ENCODE results near the gene LRRC56. TPM values are rescaled to one million over a fixed set of nuclear protein-coding genes. Genes with fewer than 3 reads are reported as not detected.

The LRRC56 gene
- total and polyA plus RNA-seq, 2 donors (not counting 1 experiment from before 2014, with no cell fraction given): 11.8 to 15.8 TPM

DNA sequence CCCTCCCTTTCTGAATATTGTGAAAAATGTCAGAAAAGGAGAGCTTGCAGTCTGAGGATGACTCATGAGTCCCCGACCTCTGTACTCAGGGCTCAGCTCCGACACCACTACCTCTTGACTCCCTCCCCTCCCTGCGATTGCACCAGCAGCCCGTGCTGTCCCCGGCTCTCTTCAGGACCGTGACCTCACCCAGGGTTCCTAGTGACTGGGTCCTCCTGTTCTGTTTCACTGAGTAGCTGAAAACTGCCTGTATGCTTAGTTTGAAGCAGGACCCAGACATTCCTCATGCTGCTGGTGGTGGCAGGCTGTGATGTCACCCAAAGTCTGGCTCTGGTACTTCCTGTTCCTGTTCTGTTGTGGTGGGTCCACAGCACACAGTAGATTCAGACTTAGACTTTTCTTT is 50.7 kb downstream of the LRRC56 start:
- Mint-ChIP-seq H3K4me1 (no peaks in the 10 kb centered on the region), H3K27me3 (no peaks in the 10 kb centered on the region), H3K4me3 (no peak overlapping the region), H3K27ac (no peak overlapping the region), H3K9me3 (ENCODE audit: insufficient read depth) (no peaks in the 10 kb centered on the region)
- 94% methylated on average over 5 of the region's 6 CpGs for WGBS (ENCODE audit: insufficient coverage)
- intact Hi-C loops (cut with micrococcal nuclease): no loop called here
- no peak overlapping the region for H2AFZ ChIP-seq (ENCODE audit: insufficient read depth, low read depth, low read length, poor library complexity, severe bottlenecking)
- H3K4me2 ChIP-seq (replicated peaks; ENCODE audit: low read depth, low read length, poor library complexity, severe bottlenecking): no peak overlapping the region
- peaks cover 61% of the 10 kb centered on the region for H3K79me2 ChIP-seq (ENCODE audit: control insufficient read depth, insufficient read depth, low read length)
- H4K20me1 ChIP-seq (ENCODE audit: control insufficient read depth, insufficient read depth, low read length, poor library complexity, severe bottlenecking): peaks cover 75% of the 10 kb centered on the region
- no peak for TF ChIP-seq CTCF (IDR thresholded peaks at IDR 0.05)
- no peak for TF ChIP-seq EZH2 (IDR thresholded peaks at IDR 0.05; ENCODE audit: borderline replicate concordance, insufficient read depth, low read depth, low read length, poor library complexity, severe bottlenecking)
- H3K27ac ChIP-seq (ENCODE audit: low read length in 2 of 2): no peak overlapping the region
- ATAC-seq (ENCODE audit: low read depth) (peak; percentile 31), DNase-seq (no peak)
- no peaks in the 10 kb centered on the region for H3K27me3 ChIP-seq (replicated peaks in 1 of 4; ENCODE audit: control extremely low read depth in 1 of 4, control insufficient read depth in 3 of 4, insufficient read depth in 4 of 4, low read length in 3 of 4)
- peaks cover 0 to 3% of the 10 kb centered on the region in 2 donors for H3K4me1 ChIP-seq (ENCODE audit: control insufficient read depth in 2 of 2, insufficient read depth in 2 of 2, low read length in 2 of 2)
- no peak overlapping the region for H3K9ac ChIP-seq (ENCODE audit: low read length)
- CTCF ChIA-PET: no interaction called here
- H3K36me3 ChIP-seq (replicated peaks in 1 of 2; ENCODE audit: control extremely low read depth in 1 of 2, control insufficient read depth in 1 of 2, extremely low read depth in 1 of 2, insufficient read depth in 2 of 2, low read length in 1 of 2): peaks cover 0 to 69% of the 10 kb centered on the region in 2 experiments
- POLR2A ChIA-PET: interaction anchor here (0.6 to 0.7 kb wide), 2 partner anchors 27 to 347 kb away, joined by 4 to 7 read pairs; no protein-coding TSS in a partner anchor
- no peak overlapping the region for H3K4me3 ChIP-seq (ENCODE audit: control extremely low read depth in 1 of 5, extremely low read depth in 1 of 5, insufficient read depth in 1 of 5, low read depth in 2 of 5, low read length in 4 of 5)
- no peaks in the 10 kb centered on the region for H3K9me3 ChIP-seq (ENCODE audit: control extremely low read depth in 1 of 3, control insufficient read depth in 2 of 3, insufficient read depth in 1 of 3, low read length in 2 of 3)

DNA sequence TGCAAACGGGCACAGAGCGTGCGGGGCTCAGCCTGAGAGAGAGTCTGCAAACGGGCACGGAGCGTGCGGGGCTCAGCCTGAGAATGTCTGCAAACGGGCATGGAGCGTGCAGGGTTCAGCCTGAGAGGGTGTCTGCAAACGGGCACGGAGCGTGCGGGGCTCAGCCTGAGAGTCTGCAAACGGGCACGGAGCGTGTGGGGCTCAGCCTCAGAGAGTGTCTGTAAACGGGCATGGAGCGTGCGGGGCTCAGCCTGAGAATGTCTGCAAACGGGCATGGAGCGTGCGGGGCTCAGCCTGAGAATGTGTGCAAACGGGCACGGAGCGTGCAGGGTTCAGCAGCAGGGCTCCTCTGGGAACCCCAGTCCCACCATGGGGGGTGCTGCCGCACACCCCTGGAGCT is 52.5 kb downstream of the LRRC56 start:
- Mint-ChIP-seq H3K9me3 (ENCODE audit: insufficient read depth) (no peaks in the 10 kb centered on the region), H3K27me3 (no peaks in the 10 kb centered on the region), H3K27ac (no peak overlapping the region), H3K4me1 (no peaks in the 10 kb centered on the region), H3K4me3 (no peak overlapping the region)
- TF ChIP-seq CTCF (IDR thresholded peaks at IDR 0.05): no peak
- no peak for TF ChIP-seq EZH2 (IDR thresholded peaks at IDR 0.05; ENCODE audit: borderline replicate concordance, insufficient read depth, low read depth, low read length, poor library complexity, severe bottlenecking)
- Histone ChIP-seq H3K4me1 (ENCODE audit: control insufficient read depth in 2 of 2, insufficient read depth in 2 of 2, low read length in 2 of 2) (peaks cover 0 to 3% of the 10 kb centered on the region in 2 donors), H3K4me3 (ENCODE audit: control extremely low read depth in 1 of 5, extremely low read depth in 1 of 5, insufficient read depth in 1 of 5, low read depth in 2 of 5, low read length in 4 of 5) (no peak overlapping the region), H3K27me3 (replicated peaks in 1 of 4; ENCODE audit: control extremely low read depth in 1 of 4, control insufficient read depth in 3 of 4, insufficient read depth in 4 of 4, low read length in 3 of 4) (no peaks in the 10 kb centered on the region), H3K4me2 (replicated peaks; ENCODE audit: low read depth, low read length, poor library complexity, severe bottlenecking) (no peak overlapping the region), H2AFZ (ENCODE audit: insufficient read depth, low read depth, low read length, poor library complexity, severe bottlenecking) (no peak overlapping the region), H3K79me2 (ENCODE audit: control insufficient read depth, insufficient read depth, low read length) (peaks cover 52% of the 10 kb centered on the region), H3K9me3 (ENCODE audit: control extremely low read depth in 1 of 3, control insufficient read depth in 2 of 3, insufficient read depth in 1 of 3, low read length in 2 of 3) (no peaks in the 10 kb centered on the region), H3K36me3 (replicated peaks in 1 of 2; ENCODE audit: control extremely low read depth in 1 of 2, control insufficient read depth in 1 of 2, extremely low read depth in 1 of 2, insufficient read depth in 2 of 2, low read length in 1 of 2) (peaks cover 0 to 76% of the 10 kb centered on the region in 2 experiments), H4K20me1 (ENCODE audit: control insufficient read depth, insufficient read depth, low read length, poor library complexity, severe bottlenecking) (peaks cover 74% of the 10 kb centered on the region), H3K9ac (ENCODE audit: low read length) (no peak overlapping the region), H3K27ac (ENCODE audit: low read length in 2 of 2) (no peak overlapping the region)
- WGBS (ENCODE audit: insufficient coverage): 94% methylated on average over 26 of the region's 26 CpGs
- DNase-seq (no peak), ATAC-seq (ENCODE audit: low read depth) (no peak)
- POLR2A ChIA-PET: no interaction called here
- CTCF ChIA-PET: no interaction called here
- intact Hi-C loops (cut with micrococcal nuclease): no loop called here

All from B cell (primary cell).